NCI-H69 (cell line): ENCODE results near the gene LSM7.
"Not testable (repeated sequence)": the region's sequence is repeated elsewhere in the genome, so short reads cannot be mapped to it uniquely, and the experiment has no call there.

Source experiments
- DNase-seq: peaks from one replicate; lab custom pipeline; 2025; lab: John Stamatoyannopoulos, UW

LSM7 gene

GRCh38 chr19:2302319-2303210, 25.8 kb downstream of the LSM7 start:
- peak; percentile 44 for DNase-seq

GRCh38 chr19:2300533-2300932, 27.9 kb downstream of the LSM7 start:
- DNase-seq: no peak

GRCh38 chr19:2296141-2296540, 32.2 kb downstream of the LSM7 start:
- DNase-seq: no peak

GRCh38 chr19:2294687-2295335, 33.6 kb downstream of the LSM7 start:
- peak; percentile 58 for DNase-seq

- DNase-seq: peak; percentile 90
These were observed 37.1 kb downstream of the LSM7 start for GRCh38 chr19:2291185-2291751.

DNA sequence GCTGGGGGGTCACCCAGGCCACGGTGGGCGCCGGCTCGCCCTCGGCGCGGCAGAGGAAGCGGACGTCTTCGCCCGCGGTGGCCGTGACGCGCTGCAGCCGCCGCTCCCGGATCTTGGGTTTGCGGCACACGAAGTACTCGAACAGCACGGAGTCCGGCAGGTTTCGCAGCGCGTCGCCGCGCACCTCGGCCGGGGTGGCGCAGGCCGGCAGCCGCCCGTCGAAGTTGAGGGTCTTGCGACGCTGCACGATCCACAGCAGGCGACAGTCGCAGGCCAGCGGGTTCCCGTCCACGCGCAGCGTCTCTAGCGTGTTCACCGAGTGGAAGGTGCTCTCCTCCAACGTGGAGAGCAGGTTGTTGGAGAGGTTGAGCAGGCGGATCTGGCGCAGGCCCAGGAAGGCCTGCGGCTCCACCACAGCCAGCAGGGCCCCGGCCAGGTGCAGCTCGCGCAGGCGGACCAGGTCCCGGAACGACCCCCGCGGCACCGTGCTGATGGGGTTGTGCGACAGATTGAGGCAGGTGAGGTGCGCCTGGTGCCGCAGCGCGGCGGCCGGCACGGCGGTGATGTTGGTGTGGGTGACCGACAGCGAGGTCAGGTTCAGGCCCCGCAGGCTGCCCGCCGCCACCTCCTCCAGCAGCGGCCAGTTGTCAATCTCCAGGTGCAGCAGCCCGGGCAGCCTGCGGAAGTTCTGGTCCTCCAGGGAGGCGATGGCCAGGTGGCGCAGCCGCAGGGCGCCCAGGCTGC, 37.8 kb downstream of the LSM7 start:
- peak; percentile 90 for DNase-seq

DNA sequence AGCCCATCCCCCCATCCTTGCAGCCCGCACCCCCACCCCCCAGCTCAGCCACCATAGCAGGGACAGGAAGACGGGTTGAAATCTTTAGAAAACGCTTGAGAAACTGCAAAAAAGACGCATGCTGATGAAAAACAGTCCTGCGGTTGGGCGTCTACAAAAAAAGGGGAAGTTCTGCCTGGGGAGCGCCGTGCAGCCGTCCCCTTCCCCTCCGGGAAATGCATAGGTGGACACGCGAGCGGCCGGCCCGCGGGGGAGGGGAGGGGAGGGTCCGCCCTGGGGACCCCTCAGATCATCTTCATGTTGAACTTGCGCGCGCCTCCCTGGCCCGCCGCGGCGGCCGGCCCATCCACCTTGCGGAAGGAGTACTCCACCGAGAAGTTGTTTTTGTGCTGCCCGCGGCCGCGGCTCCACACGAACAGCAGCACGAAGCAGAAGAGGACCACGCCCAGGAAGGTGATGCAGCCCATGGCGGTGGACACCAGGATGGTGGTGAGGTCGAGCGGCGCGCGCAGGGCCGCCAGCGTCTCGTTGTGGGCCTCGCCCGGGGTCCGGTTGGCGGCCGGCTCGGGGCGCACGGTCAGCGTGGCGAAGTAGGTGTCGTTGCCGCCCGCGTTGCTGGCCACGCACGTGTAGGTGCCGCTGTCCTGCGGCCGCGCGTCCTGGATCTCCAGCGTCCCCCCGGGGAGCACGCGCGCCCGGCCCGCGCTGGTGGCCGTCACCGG, 38.5 kb downstream of the LSM7 start:
- DNase-seq: peak; percentile 62

DNA sequence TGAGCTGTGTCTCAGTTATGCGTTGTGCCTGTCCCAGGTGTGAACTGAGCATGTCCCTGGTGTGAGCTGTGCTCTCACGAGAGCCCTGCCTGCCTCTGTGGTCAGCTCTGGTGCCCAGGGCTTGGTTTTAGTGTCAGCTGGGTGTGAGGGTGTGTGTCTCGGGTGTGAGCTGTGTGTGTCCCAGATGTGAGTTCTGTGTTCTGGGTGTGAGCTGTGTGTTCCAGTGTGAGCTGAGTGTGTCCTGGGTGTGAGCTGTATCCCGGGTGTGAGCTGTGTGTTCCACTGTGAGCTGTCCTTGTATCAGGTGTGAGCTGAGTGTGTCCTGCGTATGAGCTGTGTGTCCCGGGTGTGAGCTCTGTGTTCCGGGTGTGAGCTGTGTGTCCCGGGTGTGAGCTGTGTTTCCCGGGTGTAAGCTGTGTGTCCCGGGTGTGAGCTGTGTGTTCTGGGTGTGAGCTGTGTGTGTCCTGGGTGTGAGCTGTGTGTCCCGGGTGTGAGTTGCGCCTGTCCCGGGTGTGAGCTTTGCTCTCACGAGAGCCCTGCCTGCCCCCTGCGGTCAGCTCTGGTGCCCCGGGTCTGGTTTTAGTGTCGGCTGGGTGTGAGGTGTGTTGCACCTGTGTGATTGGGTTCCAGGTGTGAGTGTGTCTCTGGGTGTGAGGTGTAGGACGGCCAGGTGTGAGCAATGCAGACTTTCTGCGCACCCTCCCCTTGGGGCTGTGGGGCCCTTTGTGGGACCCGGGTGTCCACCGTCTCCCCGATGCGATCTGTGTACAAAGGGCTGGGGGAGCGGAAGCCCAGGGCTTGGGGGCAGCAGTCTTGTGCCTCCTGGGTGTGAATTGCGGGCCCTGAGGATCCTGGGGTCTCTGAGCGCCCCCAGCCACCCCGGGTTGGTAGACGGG, 39.3 kb downstream of the LSM7 start:
- no peak for DNase-seq

- DNase-seq: no peak
These were observed 40.0 kb downstream of the LSM7 start for GRCh38 chr19:2288338-2288817.

- DNase-seq: no peak
These were observed 40.6 kb downstream of the LSM7 start for GRCh38 chr19:2287585-2288337.

GRCh38 chr19:2286402-2287140, 41.8 kb downstream of the LSM7 start:
- DNase-seq: no peak

GRCh38 chr19:2283835-2284507, 44.4 kb downstream of the LSM7 start:
- DNase-seq: no peak

DNA sequence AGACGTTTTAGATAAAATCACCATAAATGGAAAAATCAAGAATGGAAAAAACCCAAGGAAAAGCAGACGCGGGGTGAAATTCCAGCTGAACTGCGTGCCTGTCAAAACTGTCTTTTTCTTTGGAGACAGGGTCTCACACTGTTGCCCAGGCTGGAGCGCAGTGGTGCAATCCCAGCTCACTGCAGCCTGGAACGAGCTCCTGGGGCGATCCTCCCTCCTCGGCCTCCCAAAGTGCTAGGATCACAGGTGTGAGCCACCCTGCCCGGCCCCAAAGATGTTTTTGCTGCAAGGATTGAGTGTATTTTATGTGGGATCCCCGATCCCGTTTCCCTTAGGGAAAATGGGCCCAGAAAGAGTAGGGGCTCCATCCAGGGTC, 45.5 kb downstream of the LSM7 start:
- DNase-seq: no peak

GRCh38 chr19:2282062-2282861, 46.1 kb downstream of the LSM7 start, which contains the start of gene PEAK3:
Gene PEAK3, minus strand, starts transcription at chr19:2282175. Its CDS starts 1,244 bp downstream, at chr19:2280931.
- DNase-seq: peak; percentile 66

GRCh38 chr19:2281265-2282061, 46.9 kb downstream of the LSM7 start:
- not testable (repeated sequence) for DNase-seq

DNA sequence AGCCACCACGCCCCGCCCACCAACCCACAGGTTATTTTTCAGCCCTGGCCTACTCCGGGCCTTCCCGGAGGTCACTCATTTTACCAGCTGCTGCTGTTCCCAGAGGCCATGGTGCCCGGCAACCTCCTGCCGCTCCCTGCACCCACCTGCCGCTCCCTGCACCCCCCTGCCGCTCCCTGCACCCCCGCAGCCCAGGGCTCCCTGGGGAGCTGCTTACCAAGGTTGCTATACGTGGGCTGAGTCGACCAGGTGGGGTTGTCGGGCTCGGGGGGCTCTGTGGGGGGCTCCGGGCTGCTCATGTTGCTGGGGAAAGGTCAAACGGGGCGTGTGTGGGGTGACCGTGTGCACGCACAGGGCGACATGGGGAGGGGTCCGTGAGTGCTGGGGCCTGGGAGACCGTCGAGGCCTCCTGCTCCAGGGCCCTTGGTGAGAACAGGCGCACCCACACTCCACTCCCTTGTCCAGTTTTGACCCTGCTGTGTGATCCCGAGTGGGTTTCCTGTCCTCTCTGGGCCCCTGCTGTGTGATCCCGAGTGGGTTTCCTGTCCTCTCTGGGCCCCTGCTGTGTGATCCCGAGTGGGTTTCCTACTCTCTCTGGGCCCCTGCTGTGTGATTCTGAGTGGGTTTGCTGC, 47.6 kb downstream of the LSM7 start:
- no peak for DNase-seq
